ENCODE data around the gene NPC1. TPM values are rescaled to one million over a fixed set of nuclear protein-coding genes. Genes with fewer than 3 reads are reported as not detected.
A peak's percentile ranks its signal among the peaks of the same experiment; 100 is the strongest.
"Not testable (repeated sequence)": the region's sequence is repeated elsewhere in the genome, so short reads cannot be mapped to it uniquely, and the experiment has no call there.

NPC1 gene
- total RNA-seq, 1 experiment from 2014 or later = 92.7 TPM

GRCh38 chr18:23493654-23494053 lies 92.7 kb downstream of the NPC1 start:
- no peak for TF ChIP-seq SIN3A (IDR thresholded peaks at IDR 0.05; ENCODE audit: borderline replicate concordance, insufficient read depth, low read depth, low read length)
- TF ChIP-seq POLR2AphosphoS5 (IDR thresholded peaks at IDR 0.05; ENCODE audit: low read depth, low read length) = no peak
- TF ChIP-seq TCF7L2 (IDR thresholded peaks at IDR 0.05; ENCODE audit: low read depth, low read length) = no peak
- TF ChIP-seq REST (IDR thresholded peaks at IDR 0.05; ENCODE audit: insufficient read depth in 1 of 2, low read depth in 2 of 2, low read length in 1 of 2) = no peak
- TF ChIP-seq CTCF (IDR thresholded peaks at IDR 0.05) = no peak
- in situ Hi-C loops (cut with HindIII; ENCODE audit: low pct_unique_long_range_greater_than_20kb, low sequenced_read_pairs) = no loop called here
- no peaks in the 10 kb centered on the region for H3K9me3 ChIP-seq (ENCODE audit: control insufficient read depth, insufficient read depth, low read depth, low read length)
- no peak overlapping the region for H3K27ac ChIP-seq (ENCODE audit: low read length)
- ChIA-PET CTCF (no interaction called here), POLR2A (interaction anchor here (0.6 kb wide), 1 partner anchor 34 kb away, joined by 4 read pairs; no protein-coding TSS in a partner anchor)
- no peaks in the 10 kb centered on the region for H3K36me3 ChIP-seq (ENCODE audit: control insufficient read depth, insufficient read depth, low read length)
- DNase-seq (ENCODE audit: low read depth, low spot score) = no peak
- H3K4me1 ChIP-seq (ENCODE audit: control insufficient read depth, insufficient read depth, low read length) = no peaks in the 10 kb centered on the region
- intact Hi-C loops (cut with micrococcal nuclease; ENCODE audit: unreplicated experiment) = no loop called here
- ATAC-seq = no peak
- no peaks in the 10 kb centered on the region for H3K27me3 ChIP-seq (ENCODE audit: control insufficient read depth, insufficient read depth, low read length)
- BruUV-seq (replicated peaks) = no TSS peak
- H3K4me3 ChIP-seq (ENCODE audit: low read depth in 2 of 2, low read length in 2 of 2) = no peak overlapping the region

- ATAC-seq; CTCF ChIA-PET; DNase-seq (ENCODE audit: low read depth, low spot score); H3K4me3 ChIP-seq (ENCODE audit: low read depth in 2 of 2, low read length in 2 of 2); H3K27ac ChIP-seq (ENCODE audit: low read length); in situ Hi-C loops (cut with HindIII; ENCODE audit: low pct_unique_long_range_greater_than_20kb, low sequenced_read_pairs); intact Hi-C loops (cut with micrococcal nuclease; ENCODE audit: unreplicated experiment); H3K4me1 ChIP-seq (ENCODE audit: control insufficient read depth, insufficient read depth, low read length); POLR2A ChIA-PET; H3K27me3 ChIP-seq (ENCODE audit: control insufficient read depth, insufficient read depth, low read length); H3K36me3 ChIP-seq (ENCODE audit: control insufficient read depth, insufficient read depth, low read length); H3K9me3 ChIP-seq (ENCODE audit: control insufficient read depth, insufficient read depth, low read depth, low read length); BruUV-seq (replicated peaks): not testable (repeated sequence)
These were observed 96.7 kb downstream of the NPC1 start for GRCh38 chr18:23489586-23489985.

GRCh38 chr18:23487738-23488570 lies 98.4 kb downstream of the NPC1 start:
- peak; percentile 85 for ATAC-seq
- Histone ChIP-seq H3K36me3 (ENCODE audit: control insufficient read depth, insufficient read depth, low read length) (no peaks in the 10 kb centered on the region), H3K4me1 (ENCODE audit: control insufficient read depth, insufficient read depth, low read length) (peaks cover 8% of the 10 kb centered on the region), H3K27me3 (ENCODE audit: control insufficient read depth, insufficient read depth, low read length) (no peaks in the 10 kb centered on the region), H3K27ac (ENCODE audit: low read length) (peak overlapping the region; percentile 20; the same call in 1 of the 2 replicates), H3K4me3 (ENCODE audit: low read depth in 2 of 2, low read length in 2 of 2) (peak overlapping the region; percentile 5 to 54; a peak in 3 of 4 replicates), H3K9me3 (ENCODE audit: control insufficient read depth, insufficient read depth, low read depth, low read length) (no peaks in the 10 kb centered on the region)
- ChIA-PET POLR2A (interaction anchor here (0.6 to 1.1 kb wide), 2 partner anchors 16 to 350 kb away, joined by 3 read pairs; no protein-coding TSS in a partner anchor), CTCF (interaction anchor here (0.6 to 1.2 kb wide), 3 partner anchors 11 to 350 kb away, joined by 3 to 6 read pairs (median 6); no protein-coding TSS in a partner anchor)
- intact Hi-C loops (cut with micrococcal nuclease; ENCODE audit: unreplicated experiment) (no loop called here), in situ Hi-C loops (cut with HindIII; ENCODE audit: low pct_unique_long_range_greater_than_20kb, low sequenced_read_pairs) (no loop called here)
- no peak for DNase-seq (ENCODE audit: low read depth, low spot score)
- TF ChIP-seq POLR2AphosphoS5 (IDR thresholded peaks at IDR 0.05; ENCODE audit: low read depth, low read length) (no peak), CTCF (IDR thresholded peaks at IDR 0.05) (no peak), TCF7L2 (IDR thresholded peaks at IDR 0.05; ENCODE audit: low read depth, low read length) (no peak), REST (IDR thresholded peaks at IDR 0.05; ENCODE audit: insufficient read depth in 1 of 2, low read depth in 2 of 2, low read length in 1 of 2) (no peak), SIN3A (IDR thresholded peaks at IDR 0.05; ENCODE audit: borderline replicate concordance, insufficient read depth, low read depth, low read length) (no peak)
- no TSS peak for BruUV-seq (replicated peaks)

Measured in Panc1 (cell line).